ENCODE measurements around the gene RRAGC. TPM values are rescaled to one million over a fixed set of nuclear protein-coding genes. Genes with fewer than 3 reads are reported as not detected.

The RRAGC gene
- total and polyA plus RNA-seq, 4 donors: 20.8 to 33.8 (median 32.4) TPM

DNA sequence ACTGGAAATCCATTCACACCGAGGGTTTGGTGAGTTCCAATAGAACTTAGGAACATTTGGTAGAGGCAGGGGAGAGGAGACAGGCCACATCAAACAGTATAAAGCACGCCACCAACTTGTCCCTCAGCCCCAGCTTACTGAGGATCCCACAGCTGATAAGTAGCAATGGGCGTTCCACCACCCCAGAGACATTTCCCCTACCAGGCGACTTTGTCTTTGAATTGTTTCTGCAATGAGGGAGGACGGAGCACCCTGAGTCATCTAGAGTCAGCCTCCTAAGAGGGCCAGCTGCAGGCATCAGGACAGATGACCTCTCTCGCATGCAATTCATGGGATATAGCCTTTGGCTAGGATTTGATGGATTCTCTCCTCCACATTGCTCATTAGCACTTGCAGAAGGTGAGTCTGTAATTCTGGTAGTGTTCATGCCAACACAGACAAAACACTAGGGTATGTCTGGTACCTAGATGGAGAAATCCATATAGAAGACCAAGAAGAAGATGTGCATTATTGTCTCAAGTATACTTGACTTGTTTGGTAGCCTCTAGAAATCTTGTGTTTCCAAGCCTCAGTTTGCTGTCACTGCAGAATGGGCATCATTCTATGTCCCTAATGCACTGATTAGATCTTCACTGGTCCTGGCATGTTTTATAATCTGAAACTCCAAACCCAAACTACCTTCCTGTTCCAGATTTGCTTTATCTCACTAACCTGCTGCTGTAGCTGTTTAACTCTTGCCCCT lies 69.0 kb downstream of the RRAGC start:
- no peak for DNase-seq (ENCODE audit: low read depth in 4 of 6, low spot score in 6 of 6)
- H3K4me3 ChIP-seq (ENCODE audit: low read depth, low read length): no peak overlapping the region
- no peaks in the 10 kb centered on the region for H3K9me3 ChIP-seq (ENCODE audit: control insufficient read depth, insufficient read depth, low read length)
- H3K27me3 ChIP-seq (ENCODE audit: control insufficient read depth, insufficient read depth, low read length): peaks cover 12% of the 10 kb centered on the region
- no peaks in the 10 kb centered on the region for H3K4me1 ChIP-seq (ENCODE audit: control insufficient read depth, insufficient read depth, low read length)
- H3K27ac ChIP-seq (ENCODE audit: low read depth, low read length): no peak overlapping the region
- no peaks in the 10 kb centered on the region for H3K36me3 ChIP-seq (ENCODE audit: control insufficient read depth, insufficient read depth, low read length)
- no CpG with 5 or more reads among the region's 6 CpGs for WGBS (ENCODE audit: insufficient coverage)

DNA sequence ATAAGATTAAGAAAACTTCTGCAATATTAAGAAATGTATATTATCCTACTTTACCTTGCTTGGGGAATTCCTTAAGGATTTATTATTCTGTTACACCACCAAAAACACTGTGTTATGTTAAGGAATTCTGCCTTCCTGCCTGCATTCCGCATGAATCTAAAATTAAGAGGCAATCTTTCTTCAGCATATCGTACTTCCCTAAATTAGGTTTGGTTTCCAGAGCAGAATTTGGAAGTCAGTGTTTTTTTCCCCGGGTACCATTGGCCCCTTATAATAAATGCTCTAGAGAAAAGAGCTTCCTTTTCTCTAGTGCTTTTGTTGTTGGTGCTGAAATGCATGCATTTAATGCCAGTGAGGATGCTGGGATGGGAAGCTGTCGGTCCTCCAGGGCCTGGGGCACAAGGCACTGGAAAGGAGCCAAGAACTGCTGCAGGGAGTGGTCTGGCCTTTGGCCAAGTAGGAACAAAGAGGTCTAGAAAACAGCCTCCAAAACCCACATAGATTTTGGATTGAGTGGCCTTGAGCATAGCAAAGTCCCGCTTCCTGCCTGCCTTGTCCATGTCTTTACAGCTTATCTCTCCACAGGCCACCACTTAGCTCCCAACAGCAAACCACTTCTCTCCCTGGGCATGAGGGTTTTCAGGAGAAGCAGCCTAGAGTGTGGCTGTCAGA lies 69.9 kb downstream of the RRAGC start:
- WGBS (ENCODE audit: insufficient coverage): 58% methylated on average over 2 of the region's 5 CpGs
- Histone ChIP-seq H3K9me3 (ENCODE audit: control insufficient read depth, insufficient read depth, low read length) (no peaks in the 10 kb centered on the region), H3K4me1 (ENCODE audit: control insufficient read depth, insufficient read depth, low read length) (no peaks in the 10 kb centered on the region), H3K27me3 (ENCODE audit: control insufficient read depth, insufficient read depth, low read length) (peaks cover 15% of the 10 kb centered on the region), H3K27ac (ENCODE audit: low read depth, low read length) (no peak overlapping the region), H3K36me3 (ENCODE audit: control insufficient read depth, insufficient read depth, low read length) (no peaks in the 10 kb centered on the region), H3K4me3 (ENCODE audit: low read depth, low read length) (no peak overlapping the region)
- DNase-seq (ENCODE audit: low read depth in 4 of 6, low spot score in 6 of 6): peak in 2 of 6 donors; percentile 59 to 81

DNA sequence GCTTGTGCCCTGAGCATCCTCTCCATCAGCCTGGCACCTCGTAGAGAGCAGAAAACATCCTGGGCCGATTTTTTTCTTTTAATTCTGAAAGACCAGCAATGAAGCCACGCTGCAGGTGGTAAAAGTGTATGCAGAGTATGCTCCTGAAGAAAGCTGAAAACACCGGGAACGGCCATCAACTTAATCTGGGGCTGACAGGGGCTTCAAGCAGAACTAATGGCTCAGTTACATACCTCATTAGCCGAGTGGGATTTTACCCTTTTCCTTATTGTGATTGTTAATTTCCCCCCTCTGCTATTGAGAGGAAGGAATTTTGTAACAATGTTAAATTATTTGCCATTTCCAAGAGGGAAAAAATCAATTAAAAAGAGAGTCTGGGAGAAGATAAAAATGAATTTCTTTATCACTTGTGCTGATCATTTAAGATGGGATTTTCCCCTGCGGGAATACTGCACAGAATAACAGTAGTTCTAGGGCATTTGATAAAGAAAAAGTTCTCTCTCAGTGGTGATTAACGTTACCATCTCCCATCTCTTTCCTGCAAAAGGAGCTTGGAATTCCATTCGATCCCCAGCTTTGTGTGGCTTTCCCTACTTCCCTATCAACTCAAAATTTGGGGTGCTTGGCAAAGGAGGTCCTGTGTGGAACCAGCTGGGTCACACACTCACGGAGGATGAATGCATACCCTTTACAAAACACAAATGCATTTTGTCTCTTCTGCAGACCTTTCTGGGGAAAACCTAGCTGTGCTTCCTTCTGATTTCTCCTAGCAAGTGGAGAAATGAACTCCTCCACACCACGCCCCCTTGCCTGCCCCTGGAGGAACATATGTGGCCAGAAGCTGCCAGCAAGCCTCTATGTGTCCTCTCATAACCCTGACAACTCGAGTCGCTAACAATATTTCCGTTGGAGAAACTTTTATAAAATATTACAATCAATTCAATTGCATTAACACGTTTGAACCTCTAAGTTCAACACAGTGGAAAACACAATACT lies 70.9 kb downstream of the RRAGC start:
- Histone ChIP-seq H3K4me1 (ENCODE audit: control insufficient read depth, insufficient read depth, low read length) (peaks cover 5% of the 10 kb centered on the region), H3K27me3 (ENCODE audit: control insufficient read depth, insufficient read depth, low read length) (peaks cover 24% of the 10 kb centered on the region), H3K27ac (ENCODE audit: low read depth, low read length) (no peak overlapping the region), H3K36me3 (ENCODE audit: control insufficient read depth, insufficient read depth, low read length) (no peaks in the 10 kb centered on the region), H3K4me3 (ENCODE audit: low read depth, low read length) (no peak overlapping the region), H3K9me3 (ENCODE audit: control insufficient read depth, insufficient read depth, low read length) (no peaks in the 10 kb centered on the region)
- peak in 1 of 6 donors; percentile 68 for DNase-seq (ENCODE audit: low read depth in 4 of 6, low spot score in 6 of 6)
- 48% methylated on average over 11 of the region's 15 CpGs for WGBS (ENCODE audit: insufficient coverage)

Small RNAs within 50 kb of the gene (small RNA-seq; reads per million reads assigned to genes)
- gene GJA9-MYCBP (ENCODE audit: low replicate concordance): not detected

Other genes with a start within 250 kb of the RRAGC start
- 10 to 100 TPM in 1 of 2 donors, 1 to 10 TPM in 1; 6.3 to 12.3 TPM for gene MYCBP, start 13.6 kb upstream of the RRAGC start, total RNA-seq
- 10 to 100 TPM in 1 of 2 donors, 1 to 10 TPM in 1; 9.4 to 13.4 TPM for gene MYCBP, start 13.6 kb upstream of the RRAGC start, polyA plus RNA-seq (ENCODE audit: insufficient read length in 2 of 2)
- gene GJA9, start 21.8 kb upstream of the RRAGC start, total RNA-seq: not detected
- gene GJA9, start 21.8 kb upstream of the RRAGC start, polyA plus RNA-seq (ENCODE audit: insufficient read length in 2 of 2): 1 to 10 TPM in 1 of 2 donors, under 1 TPM in 1; 0.16 to 1.0 TPM
- under 1 TPM; 0.61 to 0.69 TPM for gene RHBDL2, start 82.1 kb upstream of the RRAGC start, total RNA-seq
- 1 to 10 TPM; 1.2 to 2.8 TPM for gene RHBDL2, start 82.1 kb upstream of the RRAGC start, polyA plus RNA-seq (ENCODE audit: insufficient read length in 2 of 2)
- gene AKIRIN1, start 131.5 kb upstream of the RRAGC start, total RNA-seq: 10 to 100 TPM; 48.5 to 76.5 TPM
- gene AKIRIN1, start 131.5 kb upstream of the RRAGC start, polyA plus RNA-seq (ENCODE audit: insufficient read length in 2 of 2): 100 to 1,000 TPM in 1 of 2 donors, 10 to 100 TPM in 1; 82.8 to 108 TPM
- 100 to 1,000 TPM; 276 to 360 TPM for gene NDUFS5, start 166.6 kb upstream of the RRAGC start, total RNA-seq
- 100 to 1,000 TPM; 305 to 318 TPM for gene NDUFS5, start 166.6 kb upstream of the RRAGC start, polyA plus RNA-seq (ENCODE audit: insufficient read length in 2 of 2)